ENCODE measurements around the gene LY6G6F.
A peak's percentile ranks its signal among the peaks of the same experiment; 100 is the strongest.

LY6G6F gene

GRCh38 chr6:31706599-31706998 is at the start of gene LY6G6F:
Gene LY6G6F (plus strand): TSS chr6:31706866. CDS start chr6:31706907, 41 bp downstream.
- DNase-seq (ENCODE audit: low read depth in 2 of 2) = no peak

- DNase-seq (ENCODE audit: low read depth in 2 of 2) = no peak
Observed at GRCh38 chr6:31657406-31658157, 49.1 kb upstream of the LY6G6F start.

GRCh38 chr6:31658158-31658688 is 48.4 kb upstream of the LY6G6F start:
- no peak for DNase-seq (ENCODE audit: low read depth in 2 of 2)

GRCh38 chr6:31658983-31659648 is 47.5 kb upstream of the LY6G6F start:
- DNase-seq (ENCODE audit: low read depth in 2 of 2) = no peak

GRCh38 chr6:31659649-31660380 is 46.9 kb upstream of the LY6G6F start:
- DNase-seq (ENCODE audit: low read depth in 2 of 2) = peak in 1 of 2 donors; percentile 20

- peak; percentile 75 to 76 for DNase-seq (ENCODE audit: low read depth in 2 of 2)
Observed at GRCh38 chr6:31660381-31661261, 46.0 kb upstream of the LY6G6F start, which contains the start of gene C6orf47. Gene C6orf47 (minus strand): TSS chr6:31660778. CDS start chr6:31659947, 831 bp downstream.

- DNase-seq (ENCODE audit: low read depth in 2 of 2) = no peak
Observed at GRCh38 chr6:31661262-31662123, 45.2 kb upstream of the LY6G6F start.

GRCh38 chr6:31662124-31662723 is 44.4 kb upstream of the LY6G6F start:
- no peak for DNase-seq (ENCODE audit: low read depth in 2 of 2)

GRCh38 chr6:31663126-31663960 is 43.3 kb upstream of the LY6G6F start:
- DNase-seq (ENCODE audit: low read depth in 2 of 2) = no peak

- DNase-seq (ENCODE audit: low read depth in 2 of 2) = no peak
Observed at GRCh38 chr6:31663961-31664789, 42.5 kb upstream of the LY6G6F start.

- DNase-seq (ENCODE audit: low read depth in 2 of 2) = peak; percentile 85 to 86
Observed at GRCh38 chr6:31664790-31665500, 41.7 kb upstream of the LY6G6F start, which contains the start of gene GPANK1. Gene GPANK1 (minus strand): TSS chr6:31664997. CDS start chr6:31664478, 519 bp downstream.

- peak; percentile 97 to 98 for DNase-seq (ENCODE audit: low read depth in 2 of 2)
Observed at GRCh38 chr6:31665501-31666336, 40.9 kb upstream of the LY6G6F start, which contains the start of gene CSNK2B. Gene CSNK2B (plus strand): TSS chr6:31666080. CDS start chr6:31666832, 752 bp downstream.

- DNase-seq (ENCODE audit: low read depth in 2 of 2) = no peak
Observed at GRCh38 chr6:31666337-31666965, 40.2 kb upstream of the LY6G6F start.

GRCh38 chr6:31669676-31670075 is 37.0 kb upstream of the LY6G6F start, which contains the start of gene LY6G5B:
Gene LY6G5B (plus strand): TSS chr6:31669976. CDS start chr6:31670951, 975 bp downstream.
- no peak for DNase-seq (ENCODE audit: low read depth in 2 of 2)

- DNase-seq (ENCODE audit: low read depth in 2 of 2) = no peak
Observed at GRCh38 chr6:31676322-31676903, 30.3 kb upstream of the LY6G6F start.
